Esophagus muscularis mucosa (tissue), 4 donors: ENCODE results near the gene GAB1. TPM values are rescaled to one million over a fixed set of nuclear protein-coding genes. Genes with fewer than 3 reads are reported as not detected.

Source experiments
- small RNA-seq, 3 donors: library from RNA; depleted of rRNA; stranded (forward); fragments of <200 nt; gene quantifications; one replicate each; pipeline ENCODE3, GENCODE V24; 2016
- total RNA-seq, 4 donors: library from RNA; depleted of rRNA; stranded (reverse); fragments of >200 nt; gene quantifications; one replicate each; pipeline versions ENCODE4 v1.1.0 to v1.2.1, GENCODE V29; 2016

Gene GAB1
- total RNA-seq, 4 donors from 2014 or later, result 73.5 to 117 (median 98.8) TPM

Small RNAs within 50 kb of the gene (small RNA-seq; reads per million reads assigned to genes)
- 0 reads per million in 3 donors for gene MIR3139
- 0 reads per million in 3 donors for gene RF00019

Other genes starting within 250 kb of the GAB1 start
- 10 to 100 TPM; 16.6 to 25.5 (median 23.3) TPM for gene USP38, start 152.0 kb upstream of the GAB1 start, total RNA-seq
- 10 to 100 TPM; 38.0 to 59.8 (median 46.3) TPM for gene SMARCA5, start 176.8 kb downstream of the GAB1 start, total RNA-seq